DMS153 treated with DMSO at 0.1 percent for 48 hours (cell line): Measurements from ENCODE around the gene NR0B2.
"Not testable (repeated sequence)": the region's sequence is repeated elsewhere in the genome, so short reads cannot be mapped to it uniquely, and the experiment has no call there.

Experiments
- DNase-seq: peaks from one replicate; lab custom pipeline; 2025; ENCODE audit not compliant: unreplicated experiment; lab: John Stamatoyannopoulos, UW

NR0B2 gene

GRCh38 chr1:26913754-26914619 is at the start of gene NR0B2:
NR0B2 (minus strand) TSS chr1:26913975; CDS start chr1:26913940, 35 bp downstream.
- peak; percentile 100 for DNase-seq

- no peak for DNase-seq
Measured at GRCh38 chr1:26961826-26962225, 48.1 kb upstream of the NR0B2 start.

- peak; percentile 84 for DNase-seq
Measured at GRCh38 chr1:26960625-26960966, 46.8 kb upstream of the NR0B2 start.

GRCh38 chr1:26959722-26960624 is 46.2 kb upstream of the NR0B2 start, which contains the start of gene KDF1:
KDF1 (minus strand) TSS chr1:26960468; CDS start chr1:26952380, 8,088 bp downstream.
- peak; percentile 93 for DNase-seq

- DNase-seq = no peak
Measured at GRCh38 chr1:26959270-26959669, 45.5 kb upstream of the NR0B2 start.

- DNase-seq = no peak
Measured at GRCh38 chr1:26957306-26957705, 43.5 kb upstream of the NR0B2 start.

- no peak for DNase-seq
Measured at GRCh38 chr1:26956321-26956720, 42.5 kb upstream of the NR0B2 start.

- no peak for DNase-seq
Measured at GRCh38 chr1:26953374-26953773, 39.6 kb upstream of the NR0B2 start.

GRCh38 chr1:26951821-26952497 is 38.2 kb upstream of the NR0B2 start:
- DNase-seq = no peak

GRCh38 chr1:26951216-26951615 is 37.4 kb upstream of the NR0B2 start:
- no peak for DNase-seq

- no peak for DNase-seq
Measured at GRCh38 chr1:26950602-26951001, 36.8 kb upstream of the NR0B2 start.

- no peak for DNase-seq
Measured at GRCh38 chr1:26949926-26950319, 36.1 kb upstream of the NR0B2 start.

- no peak for DNase-seq
Measured at GRCh38 chr1:26949266-26949925, 35.6 kb upstream of the NR0B2 start.

GRCh38 chr1:26948725-26949057 is 34.9 kb upstream of the NR0B2 start:
- not testable (repeated sequence) for DNase-seq

GRCh38 chr1:26946270-26946669 is 32.5 kb upstream of the NR0B2 start:
- DNase-seq = no peak

GRCh38 chr1:26945728-26946127 is 32.0 kb upstream of the NR0B2 start:
- no peak for DNase-seq

GRCh38 chr1:26945138-26945537 is 31.4 kb upstream of the NR0B2 start:
- DNase-seq = no peak

GRCh38 chr1:26942656-26943055 is 28.9 kb upstream of the NR0B2 start:
- DNase-seq = no peak

- DNase-seq = no peak
Measured at GRCh38 chr1:26941311-26941710, 27.5 kb upstream of the NR0B2 start.

GRCh38 chr1:26938659-26939025 is 24.9 kb upstream of the NR0B2 start:
- no peak for DNase-seq
